HEK293 (cell line): ENCODE data around the gene MRPS18A.
A peak's percentile ranks its signal among the peaks of the same experiment; 100 is the strongest.

Experiments
- AEBP2 ChIP-seq: fragments of 450-650 bp; formaldehyde crosslinking; IDR thresholded peaks from 2 replicates; pipeline ENCODE4 v1.5.1; 2016; ENCODE audit warnings: missing biosample characterization, missing genetic modification characterization, borderline replicate concordance
- BCL11A ChIP-seq: fragments of 450-650 bp; formaldehyde crosslinking; IDR thresholded peaks from 2 replicates; pipeline ENCODE4 v1.5.1; 2016; ENCODE audit warnings: low read depth, missing biosample characterization, missing genetic modification characterization
- FEZF1 ChIP-seq: fragments of 450-650 bp; formaldehyde crosslinking; IDR thresholded peaks from 2 replicates; pipeline ENCODE4 v1.5.1; 2016; ENCODE audit warnings: missing biosample characterization, missing genetic modification characterization
- KLF17 ChIP-seq: fragments of 450-650 bp; formaldehyde crosslinking; IDR thresholded peaks from 2 replicates; pipeline ENCODE4 v1.5.1; 2016; ENCODE audit warnings: missing biosample characterization, missing genetic modification characterization
- PRDM4 ChIP-seq: fragments of 450-650 bp; formaldehyde crosslinking; IDR thresholded peaks from 2 replicates; pipeline ENCODE4 v1.5.1; 2017; ENCODE audit warnings: missing biosample characterization, missing genetic modification characterization
- RBAK ChIP-seq: fragments of 450-650 bp; formaldehyde crosslinking; IDR thresholded peaks from 2 replicates; pipeline ENCODE4 v1.5.1; 2016; ENCODE audit warnings: missing biosample characterization, missing genetic modification characterization
- SALL2 ChIP-seq: fragments of 450-650 bp; formaldehyde crosslinking; IDR thresholded peaks from 2 replicates; pipeline ENCODE4 v1.5.0; 2017; ENCODE audit warnings: missing biosample characterization, mild to moderate bottlenecking, missing genetic modification characterization, borderline replicate concordance
- SP7 ChIP-seq: fragments of 450-650 bp; formaldehyde crosslinking; IDR thresholded peaks from 2 replicates; pipeline ENCODE4 v1.5.1; 2016; ENCODE audit warnings: missing biosample characterization, missing genetic modification characterization
- YY1 ChIP-seq: fragments of 450-650 bp; formaldehyde crosslinking; IDR thresholded peaks from 2 replicates; pipeline ENCODE4 v1.5.1; 2018; ENCODE audit warnings: missing biosample characterization, missing genetic modification characterization
- ZBTB10 ChIP-seq: fragments of 450-650 bp; formaldehyde crosslinking; IDR thresholded peaks from 2 replicates; pipeline ENCODE4 v1.5.1; 2016; ENCODE audit warnings: missing biosample characterization, missing genetic modification characterization
- ZNF221 ChIP-seq: fragments of 450-650 bp; formaldehyde crosslinking; IDR thresholded peaks from 2 replicates; pipeline ENCODE4 v1.5.1; 2017; ENCODE audit warnings: missing biosample characterization, missing genetic modification characterization, borderline replicate concordance
- ZNF223 ChIP-seq: fragments of 450-650 bp; formaldehyde crosslinking; IDR thresholded peaks from 2 replicates; pipeline ENCODE4 v1.5.1; 2016; ENCODE audit warnings: missing biosample characterization, missing genetic modification characterization
- ZNF239 ChIP-seq: fragments of 450-650 bp; formaldehyde crosslinking; IDR thresholded peaks from 2 replicates; pipeline ENCODE4 v1.5.1; 2016; ENCODE audit warnings: missing biosample characterization, missing genetic modification characterization
- ZNF248 ChIP-seq: fragments of 450-650 bp; formaldehyde crosslinking; IDR thresholded peaks from 2 replicates; pipeline ENCODE4 v1.5.1; 2017; ENCODE audit warnings: missing biosample characterization, missing genetic modification characterization
- ZNF354C ChIP-seq: fragments of 450-650 bp; formaldehyde crosslinking; IDR thresholded peaks from 2 replicates; pipeline ENCODE4 v1.5.1; 2016; ENCODE audit warnings: missing biosample characterization, missing genetic modification characterization, low read depth, borderline replicate concordance
- ZNF362 ChIP-seq: fragments of 450-650 bp; formaldehyde crosslinking; IDR thresholded peaks from 2 replicates; pipeline ENCODE4 v1.5.1; 2016; ENCODE audit warnings: missing biosample characterization, missing genetic modification characterization
- ZNF394 ChIP-seq: fragments of 450-650 bp; formaldehyde crosslinking; IDR thresholded peaks from 2 replicates; pipeline ENCODE4 v1.5.1; 2016; ENCODE audit warnings: missing biosample characterization, missing genetic modification characterization, mild to moderate bottlenecking, moderate library complexity, borderline replicate concordance
- ZNF426 ChIP-seq: fragments of 450-650 bp; formaldehyde crosslinking; IDR thresholded peaks from 2 replicates; pipeline ENCODE4 v1.5.1; 2017; ENCODE audit warnings: missing biosample characterization, missing genetic modification characterization, mild to moderate bottlenecking, inconsistent platforms, moderate library complexity
- ZNF433 ChIP-seq: fragments of 450-650 bp; formaldehyde crosslinking; IDR thresholded peaks from 2 replicates; pipeline ENCODE4 v1.5.1; 2016; ENCODE audit warnings: missing biosample characterization, missing genetic modification characterization, low read depth
- ZNF518A ChIP-seq: fragments of 450-650 bp; formaldehyde crosslinking; conservative IDR thresholded peaks from 2 replicates; pipeline ENCODE4 v1.5.1; 2016; ENCODE audit warnings: low read depth, missing biosample characterization, missing genetic modification characterization
- ZNF521 ChIP-seq: fragments of 450-650 bp; formaldehyde crosslinking; IDR thresholded peaks from 2 replicates; pipeline ENCODE4 v1.5.1; 2017; ENCODE audit warnings: missing biosample characterization, mild to moderate bottlenecking, missing genetic modification characterization
- ZNF544 ChIP-seq: fragments of 450-650 bp; formaldehyde crosslinking; IDR thresholded peaks from 2 replicates; pipeline ENCODE4 v1.5.0; 2017; ENCODE audit warnings: missing biosample characterization, missing genetic modification characterization
- ZNF658 ChIP-seq: fragments of 450-650 bp; formaldehyde crosslinking; IDR thresholded peaks from 2 replicates; pipeline ENCODE4; 2016; ENCODE audit warnings: missing biosample characterization, missing genetic modification characterization
- ZNF660 ChIP-seq: fragments of 450-650 bp; IDR thresholded peaks from 2 replicates; pipeline ENCODE4 v1.5.1; 2018; ENCODE audit warnings: missing biosample characterization, mild to moderate bottlenecking, missing genetic modification characterization
- ZSCAN16 ChIP-seq: fragments of 450-650 bp; formaldehyde crosslinking; IDR thresholded peaks from 2 replicates; pipeline ENCODE4 v1.5.1; 2016; ENCODE audit warnings: missing biosample characterization, missing genetic modification characterization
- ZSCAN23 ChIP-seq: fragments of 450-650 bp; formaldehyde crosslinking; IDR thresholded peaks from 2 replicates; pipeline ENCODE4 v1.5.1; 2016; ENCODE audit warnings: missing biosample characterization, missing genetic modification characterization

The MRPS18A gene

GRCh38 chr6:43628393-43629103, 59.0 kb downstream of the MRPS18A start (continued):
- TF ChIP-seq ZNF518A (tag by site-specific recombination) (no peak), ZNF426 (no peak), ZNF433 (tag by site-specific recombination) (no peak), FEZF1 (tag by site-specific recombination) (peak; percentile 96), ZBTB10 (tag by site-specific recombination) (peak; percentile 95), ZNF223 (tag by site-specific recombination) (no peak), ZNF394 (peak; percentile 62; the same call in 1 of the 2 replicates), YY1 (tag by site-specific recombination) (no peak), ZNF660 (tag by site-specific recombination) (no peak), ZNF354C (tag by site-specific recombination) (no peak), ZNF239 (tag by site-specific recombination) (no peak), ZNF521 (no peak), SP7 (tag by site-specific recombination) (peak; percentile 63; the same call in 1 of the 2 replicates), ZNF544 (tag by site-specific recombination) (no peak), ZSCAN16 (no peak), ZNF362 (peak; percentile 77; the same call in 1 of the 2 replicates), RBAK (tag by site-specific recombination) (no peak), SALL2 (tag by site-specific recombination) (no peak), ZSCAN23 (tag by site-specific recombination) (no peak), AEBP2 (tag by site-specific recombination) (no peak), ZNF658 (tag by site-specific recombination) (no peak), PRDM4 (tag by site-specific recombination) (no peak), ZNF248 (tag by site-specific recombination) (no peak), BCL11A (no peak), ZNF221 (tag by site-specific recombination) (no peak), KLF17 (tag by site-specific recombination) (peak; percentile 29; the same call in 1 of the 2 replicates)
